ENCODE data around the gene IL13.

IL13 gene

DNA sequence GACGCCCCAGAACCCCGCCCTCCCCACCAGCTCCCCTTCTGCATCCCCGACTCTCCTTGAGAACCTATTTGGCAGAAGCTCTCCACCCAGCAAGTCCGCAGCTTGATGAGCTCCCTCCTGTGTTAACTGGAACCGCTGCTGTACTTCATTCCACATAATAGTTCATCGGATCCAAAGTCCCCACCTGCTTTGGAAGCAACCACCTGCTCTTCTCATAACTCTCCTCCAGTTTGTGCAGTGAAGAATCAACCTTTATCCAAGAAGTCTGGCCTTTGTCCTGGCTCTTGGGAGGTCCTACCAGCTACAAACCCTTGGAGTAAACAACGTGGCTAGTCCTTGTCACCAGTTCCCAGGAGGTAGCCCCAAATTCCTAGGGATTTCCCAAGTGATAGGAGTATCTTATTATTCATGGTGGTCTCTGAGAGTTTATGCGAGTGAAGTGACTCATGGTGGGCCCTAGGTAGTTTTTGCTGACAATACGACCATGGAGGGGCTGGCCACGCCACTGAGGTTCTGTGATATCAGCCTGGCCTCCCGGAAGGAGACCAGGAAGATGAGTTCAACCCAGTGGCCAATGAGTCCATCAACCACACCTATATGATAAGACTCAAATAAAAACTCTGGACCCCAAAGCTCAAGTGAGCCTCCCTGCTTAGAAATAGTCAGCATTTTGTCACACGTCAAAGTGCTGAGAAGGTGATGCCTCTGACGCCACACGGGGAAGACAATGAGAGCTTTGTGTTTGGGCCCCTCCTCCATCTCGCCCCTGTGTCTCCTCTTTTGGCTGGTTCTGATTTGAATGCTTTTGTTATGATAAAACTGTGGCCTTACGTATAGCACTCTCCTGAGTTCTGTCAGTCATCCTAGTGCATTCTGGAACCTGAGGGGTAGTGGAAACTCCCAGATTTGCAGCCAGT is 12.3 kb downstream of the IL13 start:
- no peak for DNase-seq

DNA sequence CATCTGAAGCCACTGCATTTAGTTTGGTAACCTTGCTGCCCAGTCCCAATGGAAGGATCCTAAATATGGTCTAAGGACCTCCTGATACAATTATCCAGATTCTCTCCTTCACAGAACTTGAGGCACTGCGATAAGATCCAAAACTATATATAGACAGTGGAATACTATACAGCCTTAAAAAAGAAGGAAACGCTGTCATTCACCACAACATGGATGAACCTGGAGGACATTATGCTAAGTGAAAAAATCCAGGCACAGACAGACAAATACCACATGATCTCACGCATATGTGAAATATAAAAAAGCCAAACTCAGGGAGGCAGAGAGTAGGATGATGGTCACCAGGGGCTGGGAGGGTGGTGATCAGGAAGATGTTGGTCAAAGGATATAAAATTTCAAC is 13.0 kb downstream of the IL13 start:
- no peak for DNase-seq

DNA sequence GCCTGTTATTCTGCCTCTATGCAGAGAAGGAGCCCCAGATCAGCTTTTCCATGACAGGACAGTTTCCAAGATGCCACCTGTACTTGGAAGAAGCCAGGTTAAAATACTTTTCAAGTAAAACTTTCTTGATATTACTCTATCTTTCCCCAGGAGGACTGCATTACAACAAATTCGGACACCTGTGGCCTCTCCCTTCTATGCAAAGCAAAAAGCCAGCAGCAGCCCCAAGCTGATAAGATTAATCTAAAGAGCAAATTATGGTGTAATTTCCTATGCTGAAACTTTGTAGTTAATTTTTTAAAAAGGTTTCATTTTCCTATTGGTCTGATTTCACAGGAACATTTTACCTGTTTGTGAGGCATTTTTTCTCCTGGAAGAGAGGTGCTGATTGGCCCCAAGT is 15.5 kb downstream of the IL13 start:
- DNase-seq, result no peak

DNA sequence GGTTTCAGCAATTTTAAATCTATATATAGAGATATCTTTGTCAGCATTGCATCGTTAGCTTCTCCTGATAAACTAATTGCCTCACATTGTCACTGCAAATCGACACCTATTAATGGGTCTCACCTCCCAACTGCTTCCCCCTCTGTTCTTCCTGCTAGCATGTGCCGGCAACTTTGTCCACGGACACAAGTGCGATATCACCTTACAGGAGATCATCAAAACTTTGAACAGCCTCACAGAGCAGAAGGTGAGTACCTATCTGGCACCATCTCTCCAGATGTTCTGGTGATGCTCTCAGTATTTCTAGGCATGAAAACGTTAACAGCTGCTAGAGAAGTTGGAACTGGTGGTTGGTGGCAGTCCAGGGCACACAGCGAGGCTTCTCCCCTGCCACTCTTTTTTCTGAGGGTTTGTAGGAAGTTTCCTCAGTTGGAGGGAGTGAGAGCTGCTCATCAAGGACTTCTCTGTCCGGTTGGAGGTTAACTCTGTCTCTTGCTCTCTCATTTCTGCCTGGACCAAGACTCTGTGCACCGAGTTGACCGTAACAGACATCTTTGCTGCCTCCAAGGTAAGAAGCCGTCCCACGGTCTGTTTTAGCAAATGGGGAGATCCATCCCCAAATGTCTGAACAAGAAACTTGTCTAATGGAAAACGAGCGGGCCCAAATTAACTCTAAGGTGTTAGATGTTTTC is 16.1 kb downstream of the IL13 start, which contains the start of gene IL4:
Gene IL4, plus strand, starts transcription at position 51 of the 692 bp plus-strand sequence. Its CDS starts 62 bp downstream, at position 113.
- DNase-seq, result no peak

DNA sequence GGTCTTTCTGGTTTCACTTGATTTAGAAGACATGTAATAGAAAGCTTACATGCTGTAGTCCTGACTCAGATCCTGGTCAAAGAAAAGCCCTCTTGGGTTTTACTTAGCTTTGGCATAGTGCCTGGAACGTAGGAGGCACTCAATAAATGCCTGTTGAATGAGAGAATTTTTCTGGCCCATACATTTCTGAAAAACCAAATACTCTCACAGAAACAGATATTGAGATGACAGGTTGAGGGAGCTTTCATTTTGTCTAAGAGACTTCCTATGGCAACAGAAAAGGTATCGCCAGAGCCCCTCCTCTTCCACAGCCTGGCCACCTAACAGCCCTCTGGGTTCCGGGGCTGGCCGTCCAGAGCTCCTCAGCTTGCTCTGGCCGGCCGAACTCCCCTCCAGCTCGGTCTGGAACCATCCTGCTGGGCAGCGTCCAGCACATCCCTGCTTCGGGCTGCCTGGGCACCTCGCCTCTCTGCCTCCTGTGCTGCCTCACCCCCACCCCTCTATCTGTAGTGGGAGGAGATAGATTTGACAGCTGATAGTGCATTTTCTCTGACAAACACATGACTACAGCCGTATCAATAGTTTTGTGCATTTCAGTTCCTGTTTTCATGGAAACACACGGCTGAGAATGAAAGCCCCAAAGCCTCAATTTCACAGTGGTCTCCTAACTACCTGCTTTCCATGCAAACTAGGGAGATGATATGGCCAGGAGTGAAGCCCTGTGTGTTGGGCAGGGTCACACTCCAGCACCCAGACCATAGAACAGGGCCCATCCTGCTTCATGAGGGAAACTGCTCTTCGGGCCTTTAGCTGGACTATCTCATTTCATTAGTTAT is 16.9 kb downstream of the IL13 start:
- no peak for DNase-seq

DNA sequence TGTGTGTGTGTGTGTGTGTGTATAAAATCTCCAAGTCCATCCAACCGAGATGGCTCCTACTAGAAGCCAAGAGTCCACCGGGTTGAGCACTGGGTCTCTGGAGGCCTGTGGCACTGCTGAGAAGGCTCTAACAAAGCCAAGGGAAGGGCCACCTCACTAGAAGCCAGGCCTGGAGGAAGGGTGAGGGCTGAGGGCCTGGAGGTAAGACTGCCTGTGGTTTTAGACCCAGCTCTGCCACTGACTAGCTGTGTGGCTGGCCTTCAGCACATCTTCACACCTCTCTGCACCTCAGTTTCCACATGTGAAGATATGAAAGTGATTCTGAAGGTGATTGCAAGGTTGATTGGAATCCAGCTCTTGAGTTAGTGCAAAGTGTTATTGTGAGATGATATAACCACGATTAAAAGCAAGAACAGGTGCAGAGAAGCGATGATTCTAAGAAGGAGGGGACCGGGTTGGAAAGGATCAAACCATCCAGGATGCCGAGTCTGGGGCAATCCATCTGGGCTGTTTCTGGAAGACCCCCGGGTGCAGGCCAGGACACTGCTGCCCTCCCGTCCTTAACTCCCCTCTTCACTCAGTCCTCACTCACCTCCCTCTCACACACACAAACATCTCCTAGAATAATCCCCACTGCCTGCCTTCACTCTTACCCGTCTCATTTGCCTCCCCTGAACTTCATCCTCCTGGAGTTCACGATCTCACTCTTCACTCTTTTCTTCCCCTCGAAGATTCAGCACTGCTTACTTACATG is 18.1 kb downstream of the IL13 start:
- DNase-seq, result no peak

DNA sequence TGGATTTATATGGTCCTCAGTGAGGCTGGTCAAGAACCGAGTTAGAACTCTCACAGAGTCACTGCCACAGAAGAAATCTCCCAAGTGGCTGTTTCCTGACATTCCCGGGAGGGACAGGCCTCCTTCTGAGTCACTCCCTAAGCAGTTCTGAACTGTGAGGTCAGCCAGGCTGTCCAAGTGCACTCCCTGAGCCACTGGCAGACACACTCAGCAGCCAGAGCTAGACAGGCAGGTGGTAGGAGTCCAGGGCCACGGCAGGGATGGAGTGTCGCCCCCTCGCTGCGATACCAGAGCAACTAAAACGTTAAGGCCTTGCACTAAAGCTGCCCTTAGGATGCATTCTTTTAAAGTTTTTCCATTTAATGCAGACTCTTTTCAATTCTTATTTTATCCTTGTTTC is 19.2 kb downstream of the IL13 start:
- DNase-seq, result no peak

DNA sequence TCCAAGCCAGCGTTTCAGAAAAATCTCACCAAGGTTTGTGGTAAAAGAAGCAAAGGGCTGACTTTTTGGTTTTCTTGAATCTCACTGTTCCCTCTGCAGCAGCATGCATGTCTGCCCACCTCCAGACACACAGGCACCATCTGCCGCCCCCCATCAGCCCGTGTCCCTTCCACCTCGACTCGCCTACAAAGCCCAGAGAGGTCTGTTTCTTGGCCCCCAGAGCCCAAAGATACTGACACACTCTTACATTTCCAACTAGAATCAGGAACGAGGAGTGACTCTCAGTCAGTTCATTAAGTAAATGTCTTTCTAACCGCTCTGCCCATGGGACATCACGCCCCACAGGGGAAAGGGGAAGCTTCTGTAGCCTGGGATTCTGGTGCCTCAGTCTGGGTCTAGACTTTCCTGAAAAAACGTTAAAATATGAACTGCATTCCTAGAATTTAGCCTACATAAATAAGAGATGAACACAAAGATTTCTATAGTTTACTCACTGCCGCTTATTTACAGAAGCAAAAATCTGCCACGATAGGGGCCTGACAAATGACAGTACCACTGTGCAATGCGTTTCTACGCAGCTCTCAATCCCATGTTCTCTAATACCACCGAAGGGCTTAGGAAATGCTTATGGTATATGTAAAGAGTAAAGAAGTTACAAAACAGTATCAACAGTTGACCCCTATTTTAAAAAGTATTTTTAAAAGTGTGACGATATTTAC is 19.9 kb downstream of the IL13 start:
- no peak for DNase-seq

DNA sequence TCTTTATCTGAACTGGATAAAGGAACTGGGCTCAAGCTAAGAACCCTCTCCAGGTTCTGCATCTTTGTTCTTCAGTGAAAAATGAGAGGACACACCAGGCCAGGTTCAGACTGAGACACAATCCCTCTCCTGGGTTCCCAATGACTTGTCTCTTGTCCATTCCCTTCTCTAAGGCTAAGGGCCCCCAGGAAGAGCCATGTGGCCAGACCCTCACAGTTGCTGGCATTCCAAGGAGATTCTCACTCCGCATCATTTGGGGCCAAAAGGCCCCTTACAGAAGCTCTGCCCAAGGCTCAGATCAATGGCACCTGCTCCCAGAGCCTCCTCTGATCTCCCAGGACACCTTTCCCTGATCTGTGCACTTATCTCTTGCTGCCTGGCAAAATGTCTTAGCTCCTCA is 20.8 kb downstream of the IL13 start:
- no peak for DNase-seq

DNA sequence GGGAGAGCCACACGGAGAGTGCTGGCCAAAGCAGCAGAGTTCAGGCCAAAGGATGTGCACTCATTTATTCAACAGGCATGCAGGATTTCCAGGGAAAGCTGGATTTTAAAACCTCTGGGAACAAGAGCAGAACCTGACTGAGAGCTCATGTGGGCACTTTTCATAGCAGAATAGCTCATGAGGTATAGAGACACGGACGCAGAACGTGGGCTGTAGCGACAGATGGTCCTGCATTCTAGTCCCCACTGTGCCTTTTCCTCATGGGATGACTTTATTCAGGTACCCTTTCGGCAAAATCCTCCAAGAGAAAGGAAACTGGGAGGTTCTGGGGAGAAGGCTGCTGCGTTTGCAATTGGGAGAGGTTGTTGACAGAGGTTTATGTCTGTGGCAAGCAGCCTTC is 21.2 kb downstream of the IL13 start:
- no peak for DNase-seq

DNA sequence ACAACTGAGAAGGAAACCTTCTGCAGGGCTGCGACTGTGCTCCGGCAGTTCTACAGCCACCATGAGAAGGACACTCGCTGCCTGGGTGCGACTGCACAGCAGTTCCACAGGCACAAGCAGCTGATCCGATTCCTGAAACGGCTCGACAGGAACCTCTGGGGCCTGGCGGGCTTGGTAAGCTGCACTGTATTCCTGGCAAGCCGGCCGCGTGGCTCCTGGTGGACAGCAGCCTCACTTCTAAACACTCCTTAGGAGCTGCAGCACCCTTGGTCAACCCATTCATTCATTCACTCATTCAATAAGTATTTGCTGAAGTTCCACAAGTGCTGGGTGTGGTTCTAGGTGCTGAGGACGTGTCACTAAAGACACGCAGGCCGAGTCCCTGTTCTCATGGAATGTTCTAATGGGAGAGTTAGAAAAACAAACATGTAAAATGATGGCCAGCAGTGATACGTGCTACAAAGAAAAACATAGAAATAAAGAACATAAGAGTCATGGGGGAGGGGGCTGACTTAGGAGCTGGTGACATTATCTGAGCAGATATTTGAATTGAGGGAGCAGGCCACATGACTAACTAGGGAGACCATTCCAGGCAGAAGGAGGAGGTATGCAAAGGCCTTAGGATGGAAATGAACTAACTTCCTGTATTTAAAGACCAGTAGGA is 21.9 kb downstream of the IL13 start:
- no peak for DNase-seq

DNA sequence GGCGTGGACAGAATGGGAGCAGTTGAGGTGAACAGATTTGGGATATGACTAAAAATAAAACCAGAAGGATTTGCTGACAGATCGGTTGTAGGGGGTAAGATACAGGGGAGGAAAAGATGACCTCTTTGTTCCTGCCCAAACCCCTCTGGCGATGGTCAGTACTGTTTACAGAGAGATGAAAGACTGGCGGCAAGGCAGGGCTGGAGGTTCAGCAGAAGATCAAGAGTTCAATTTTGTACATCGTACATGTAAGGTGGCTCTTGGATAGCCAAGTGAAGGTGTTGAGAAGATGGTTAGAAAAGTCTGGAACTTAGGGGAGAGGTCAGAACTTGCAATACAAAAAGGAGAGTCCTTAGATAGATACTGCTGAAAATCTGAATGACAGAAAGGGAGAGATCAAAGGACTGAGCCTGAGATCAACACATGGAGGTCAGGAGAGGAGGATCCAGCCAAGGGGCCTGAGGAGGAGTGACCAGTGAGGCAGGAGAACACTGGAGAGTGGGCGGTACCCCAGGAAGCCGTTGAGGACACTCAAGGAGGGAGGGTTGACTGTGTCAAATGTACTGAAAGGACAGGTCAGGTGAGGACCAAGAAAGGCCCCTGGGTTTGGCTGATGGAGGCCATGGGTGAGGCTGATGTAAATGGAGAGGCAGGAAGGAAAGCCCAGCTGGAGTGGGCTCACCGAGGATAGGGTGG is 23.0 kb downstream of the IL13 start:
- DNase-seq, result no peak

DNA sequence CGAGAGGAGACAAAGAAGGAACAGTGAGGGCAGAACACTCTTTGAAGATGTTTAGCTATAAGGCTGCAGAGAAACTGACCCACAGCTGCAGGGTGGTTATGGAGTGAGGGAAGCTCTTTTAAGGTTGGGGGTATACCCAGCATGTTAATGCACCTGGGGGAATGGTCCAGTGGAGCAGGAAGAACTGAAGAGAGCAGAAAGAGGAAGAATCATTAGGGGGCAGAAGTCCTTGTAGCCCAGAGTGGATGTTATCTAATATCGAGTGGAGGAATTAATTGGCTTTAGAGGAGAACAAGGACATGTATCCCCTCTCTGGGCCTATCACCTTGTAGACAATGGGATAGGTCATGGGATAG is 23.5 kb downstream of the IL13 start:
- DNase-seq, result no peak

DNA sequence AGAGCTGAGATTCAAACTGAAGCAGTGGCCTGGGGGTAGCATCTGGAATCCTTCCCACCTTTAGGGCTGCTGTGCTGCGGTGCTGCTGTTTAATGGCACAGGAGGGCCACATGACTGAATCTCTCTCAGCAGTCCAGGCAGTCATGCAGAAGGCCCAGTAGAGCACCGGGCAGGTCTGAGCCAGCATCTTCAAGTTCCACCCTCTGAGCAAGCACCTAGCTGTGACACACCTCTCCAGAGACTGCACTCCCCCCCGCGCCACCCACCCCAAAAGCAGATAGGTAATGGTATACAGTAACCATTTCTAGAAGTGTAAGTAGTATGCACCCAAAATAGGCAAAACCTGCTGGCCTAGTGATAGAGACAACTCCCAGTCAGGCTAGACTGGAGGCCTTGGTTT is 24.0 kb downstream of the IL13 start:
- no peak for DNase-seq

DNA sequence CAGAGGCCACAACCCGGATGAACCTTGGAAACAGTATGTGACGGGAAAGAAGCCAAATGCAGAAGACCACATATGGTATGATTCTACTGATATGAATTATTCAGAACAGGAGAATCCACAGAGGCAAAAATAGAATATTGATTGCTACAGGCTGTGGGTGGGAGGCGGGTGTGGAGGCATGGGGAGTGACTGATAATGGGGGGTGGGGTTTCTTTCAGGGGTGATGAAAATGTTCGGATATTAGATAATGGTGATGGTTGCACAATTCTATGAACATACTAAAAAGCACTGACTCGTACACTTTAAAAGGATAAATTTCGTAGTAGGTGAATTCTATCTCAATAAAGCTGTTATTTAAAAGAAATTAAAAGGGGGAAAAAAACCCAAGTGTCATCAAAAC is 26.5 kb downstream of the IL13 start:
- no peak for DNase-seq

DNA sequence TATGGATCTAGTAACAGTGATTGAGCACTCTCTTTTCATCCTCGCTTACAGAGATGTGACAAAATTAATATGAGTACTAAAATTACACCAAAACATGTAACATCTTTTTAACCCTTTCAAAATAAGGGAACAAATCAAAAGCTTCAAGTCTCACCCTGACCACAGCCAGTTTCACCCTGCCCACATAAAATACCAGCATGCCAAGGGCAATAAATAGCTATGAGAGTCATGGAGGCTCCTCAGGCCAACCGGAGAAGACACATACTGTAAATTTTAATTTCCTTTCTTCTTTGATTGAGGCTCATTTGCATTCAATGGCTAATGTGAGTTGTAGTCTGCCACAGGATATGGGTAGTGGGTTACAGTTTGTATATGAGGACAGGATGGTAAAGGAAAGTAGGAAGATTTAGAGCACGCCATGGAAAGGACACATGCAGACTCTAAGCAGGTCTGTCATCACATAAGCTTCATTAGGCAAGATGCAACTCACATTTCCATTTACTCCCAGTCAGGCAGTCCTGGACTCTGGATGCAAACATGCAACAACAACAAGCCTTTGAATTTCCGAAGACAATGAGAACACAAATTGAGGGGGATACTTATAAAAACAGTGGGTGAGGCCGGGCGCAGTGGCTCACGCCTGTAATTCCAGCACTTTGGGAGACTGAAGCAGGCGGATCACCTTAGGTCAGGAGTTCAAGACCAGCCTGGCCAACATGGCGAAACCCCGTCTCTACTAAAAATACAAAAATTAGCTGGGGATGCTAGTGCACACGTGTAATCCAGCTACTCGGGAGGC is 27.1 kb downstream of the IL13 start:
- no peak for DNase-seq

DNA sequence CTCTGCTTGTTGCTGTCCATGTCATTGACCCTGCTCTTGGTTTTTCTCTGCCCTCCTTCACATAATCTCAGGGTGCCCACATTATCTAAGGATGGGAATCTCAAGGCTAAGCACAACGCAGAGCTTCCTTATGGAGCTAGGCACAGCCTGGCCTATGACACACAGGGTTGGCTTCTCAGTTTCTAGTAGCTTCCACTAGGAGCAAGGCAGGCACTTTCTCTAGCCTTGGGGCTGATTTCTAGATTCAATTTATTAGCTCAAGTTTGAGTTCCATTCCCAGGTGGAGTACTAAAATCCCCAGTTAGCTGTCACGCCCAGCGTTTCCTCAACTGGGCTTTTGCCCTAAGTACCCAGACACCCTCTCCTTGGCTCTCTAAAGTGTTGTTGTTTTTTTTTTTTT is 28.2 kb downstream of the IL13 start:
- no peak for DNase-seq

DNA sequence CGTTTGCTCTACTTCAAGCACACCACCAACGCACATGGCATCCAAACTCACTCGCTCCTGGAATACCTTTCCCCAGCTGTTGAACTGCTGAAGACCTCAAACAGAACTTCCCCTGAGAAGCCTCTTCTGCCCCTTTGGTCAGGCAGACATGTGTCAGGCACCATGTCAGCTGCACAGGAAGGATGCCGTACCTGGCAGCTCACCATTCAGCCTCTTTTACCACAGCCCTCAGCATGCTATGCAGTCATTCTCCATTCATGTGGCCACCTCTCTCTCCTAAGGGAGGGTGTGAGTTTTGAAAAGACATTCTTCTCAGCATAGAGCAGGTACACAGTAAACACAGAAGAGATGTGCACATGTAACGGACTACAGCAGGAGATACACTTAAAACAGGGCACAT is 30.0 kb downstream of the IL13 start:
- no peak for DNase-seq

DNA sequence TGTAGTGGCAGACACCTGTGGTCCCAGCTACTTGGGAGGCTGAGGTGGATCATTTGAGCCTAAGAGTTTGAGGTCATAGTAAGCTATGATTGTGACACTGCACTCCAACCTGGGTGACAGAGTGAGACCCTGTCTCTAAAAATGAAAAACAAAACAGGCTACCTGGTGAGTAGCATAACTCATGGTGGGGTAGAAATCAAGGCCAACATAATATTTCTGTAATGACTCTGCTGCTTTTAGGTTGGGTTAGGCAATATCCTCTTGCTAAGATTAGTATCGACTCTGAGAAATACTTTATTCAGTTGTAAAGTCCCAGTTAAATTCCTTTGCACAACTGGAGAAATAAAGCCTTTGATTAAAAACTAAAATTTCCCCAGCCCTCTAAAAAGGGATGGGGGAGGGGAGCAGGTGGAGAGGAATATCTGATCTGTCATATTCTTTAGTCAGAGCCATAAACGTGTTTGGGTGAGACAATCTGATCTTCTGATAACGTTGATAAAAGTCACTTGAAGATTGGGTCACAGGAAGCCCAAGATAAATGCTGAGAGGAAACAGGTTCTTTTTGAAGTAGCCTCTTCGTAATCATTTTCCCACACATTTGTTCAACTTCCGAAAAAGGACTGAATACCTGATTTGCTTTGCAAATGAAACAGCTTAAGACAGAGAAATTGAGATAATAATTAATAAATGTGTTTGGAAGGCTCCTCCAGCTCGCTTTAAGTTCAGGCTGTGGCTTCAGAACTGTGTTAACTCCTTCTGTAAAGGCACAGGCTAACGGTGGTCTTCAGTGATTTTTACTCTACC is 30.8 kb downstream of the IL13 start:
- no peak for DNase-seq
